GM12872 (cell line): ENCODE measurements around the gene PLA2G4B.

Source experiments
- CTCF ChIP-seq: IDR thresholded peaks from 3 replicates; pipeline ENCODE4 v1.5.1; 2011; ENCODE audit warnings: low read depth, mild to moderate bottlenecking, low read length, moderate library complexity; ENCODE audit not compliant: insufficient read depth

PLA2G4B gene

GRCh38 chr15:41877631-41878354, 39.1 kb downstream of the PLA2G4B start:
- TF ChIP-seq CTCF = no peak

- TF ChIP-seq CTCF = no peak
These were observed 39.7 kb downstream of the PLA2G4B start for GRCh38 chr15:41878355-41878699.

GRCh38 chr15:41879321-41879845, 40.7 kb downstream of the PLA2G4B start:
- no peak for TF ChIP-seq CTCF

- TF ChIP-seq CTCF = no peak
These were observed 41.7 kb downstream of the PLA2G4B start for GRCh38 chr15:41880156-41880877.

- no peak for TF ChIP-seq CTCF
These were observed 42.4 kb downstream of the PLA2G4B start for GRCh38 chr15:41881086-41881485.

GRCh38 chr15:41881550-41881919, 42.9 kb downstream of the PLA2G4B start:
- no peak for TF ChIP-seq CTCF

- no peak for TF ChIP-seq CTCF
These were observed 43.5 kb downstream of the PLA2G4B start for GRCh38 chr15:41881920-41882688.
